HG03469 (cell line): ENCODE measurements around the gene KRTAP10-7.
"Not testable (repeated sequence)": the region's sequence is repeated elsewhere in the genome, so short reads cannot be mapped to it uniquely, and the experiment has no call there.

ENCODE experiments used
- ATAC-seq: cut with Tn5 transposase; IDR thresholded peaks from one replicate; pipeline ENCODE4 v1.9.1; 2021; ENCODE audit warnings: mild to moderate bottlenecking, moderate library complexity, moderate number of reproducible peaks; ENCODE audit not compliant: unreplicated experiment

Gene KRTAP10-7

GRCh38 chr21:44627831-44628233 is 27.4 kb downstream of the KRTAP10-7 start:
- not testable (repeated sequence) for ATAC-seq

- ATAC-seq, result no peak
These were observed 28.5 kb downstream of the KRTAP10-7 start for GRCh38 chr21:44628707-44629391.

- ATAC-seq, result no peak
These were observed 30.0 kb downstream of the KRTAP10-7 start for GRCh38 chr21:44630440-44630839.

GRCh38 chr21:44632067-44632466 is 31.7 kb downstream of the KRTAP10-7 start:
- ATAC-seq, result no peak

- ATAC-seq, result no peak
These were observed 36.0 kb downstream of the KRTAP10-7 start for GRCh38 chr21:44636209-44637017.

- ATAC-seq, result no peak
These were observed 36.8 kb downstream of the KRTAP10-7 start, which contains the start of gene KRTAP10-10 for GRCh38 chr21:44637018-44637850. TSS of gene KRTAP10-10 (plus strand) at chr21:44637356. CDS start at chr21:44637418, 62 bp downstream.

- ATAC-seq, result not testable (repeated sequence)
These were observed 37.5 kb downstream of the KRTAP10-7 start for GRCh38 chr21:44637851-44638348.

GRCh38 chr21:44638506-44639330 is 38.3 kb downstream of the KRTAP10-7 start:
- ATAC-seq, result not testable (repeated sequence)

- no peak for ATAC-seq
These were observed 38.9 kb downstream of the KRTAP10-7 start for GRCh38 chr21:44639331-44639655.

- ATAC-seq, result no peak
These were observed 40.4 kb downstream of the KRTAP10-7 start for GRCh38 chr21:44640761-44641160.

- no peak for ATAC-seq
These were observed 43.4 kb downstream of the KRTAP10-7 start for GRCh38 chr21:44643741-44644310.

- no peak for ATAC-seq
These were observed 44.5 kb downstream of the KRTAP10-7 start for GRCh38 chr21:44644878-44645277.

GRCh38 chr21:44646366-44647221 is 46.2 kb downstream of the KRTAP10-7 start, which contains the start of gene KRTAP10-11:
TSS of gene KRTAP10-11 (plus strand) at chr21:44646414. CDS start at chr21:44646459, 45 bp downstream.
- ATAC-seq, result not testable (repeated sequence)

- no peak for ATAC-seq
These were observed 46.8 kb downstream of the KRTAP10-7 start for GRCh38 chr21:44647222-44647552.

GRCh38 chr21:44648557-44649311 is 48.3 kb downstream of the KRTAP10-7 start:
- no peak for ATAC-seq

GRCh38 chr21:44649521-44650100 is 49.2 kb downstream of the KRTAP10-7 start:
- no peak for ATAC-seq

- ATAC-seq, result no peak
These were observed 50.0 kb downstream of the KRTAP10-7 start for GRCh38 chr21:44650265-44650972.
